NOMO-1 treated with dmso at 0.1 percent for 144 hours (cell line): ENCODE data around the gene MRPL39.
A peak's percentile ranks its signal among the peaks of the same experiment; 100 is the strongest.
"Not testable (repeated sequence)": the region's sequence is repeated elsewhere in the genome, so short reads cannot be mapped to it uniquely, and the experiment has no call there.

Experiments
- DNase-seq: peaks from one replicate; lab custom pipeline; 2025; ENCODE audit not compliant: unreplicated experiment; lab: John Stamatoyannopoulos, UW

MRPL39 gene

DNA sequence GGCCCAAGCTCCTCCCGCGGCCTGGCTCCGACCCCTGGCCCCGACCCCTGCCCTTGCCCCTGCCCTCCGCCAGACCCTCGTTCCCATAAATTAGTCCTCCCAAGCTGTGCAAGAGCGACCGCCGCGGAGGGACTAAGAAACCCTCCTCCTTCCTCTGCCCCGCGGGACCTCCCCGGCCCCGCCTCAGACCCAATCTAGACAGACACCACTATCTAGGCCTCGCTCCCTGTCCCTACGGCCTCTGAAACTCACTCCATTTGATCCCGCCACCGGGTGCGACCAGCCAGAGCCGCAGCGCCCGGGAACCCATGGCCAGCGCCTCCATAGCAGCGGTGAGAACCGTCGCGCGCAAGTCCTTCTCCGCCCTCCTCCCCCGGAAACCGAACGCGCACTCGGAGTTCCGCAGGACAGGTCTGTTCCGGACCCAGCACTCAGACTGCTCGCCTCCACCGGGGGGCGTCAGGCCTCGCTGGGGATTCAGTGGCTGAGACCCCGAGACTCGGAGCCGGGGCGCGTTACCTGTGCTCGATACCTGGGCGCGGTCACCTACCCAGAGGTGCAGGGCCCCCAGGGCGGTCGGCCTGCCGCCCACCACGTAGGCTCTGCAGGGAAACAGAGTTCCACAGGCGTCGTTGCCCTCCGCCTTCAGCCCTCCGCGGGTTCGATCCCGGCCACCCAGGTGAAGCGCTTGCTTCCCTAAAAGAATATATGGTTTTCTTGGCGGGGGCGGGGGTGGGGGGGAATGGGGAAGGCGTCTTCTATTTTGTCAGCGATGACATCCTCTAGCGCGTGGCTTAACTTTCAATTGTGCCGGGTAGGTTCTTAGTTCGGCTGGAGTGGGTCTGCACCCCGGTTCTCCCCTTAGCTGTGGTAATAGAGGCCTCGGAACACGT, at the start of gene MRPL39:
TSS of gene MRPL39 (minus strand) at position 331 of the 893 bp plus-strand sequence. CDS start at position 325, 6 bp downstream.
- peak; percentile 83 for DNase-seq

DNA sequence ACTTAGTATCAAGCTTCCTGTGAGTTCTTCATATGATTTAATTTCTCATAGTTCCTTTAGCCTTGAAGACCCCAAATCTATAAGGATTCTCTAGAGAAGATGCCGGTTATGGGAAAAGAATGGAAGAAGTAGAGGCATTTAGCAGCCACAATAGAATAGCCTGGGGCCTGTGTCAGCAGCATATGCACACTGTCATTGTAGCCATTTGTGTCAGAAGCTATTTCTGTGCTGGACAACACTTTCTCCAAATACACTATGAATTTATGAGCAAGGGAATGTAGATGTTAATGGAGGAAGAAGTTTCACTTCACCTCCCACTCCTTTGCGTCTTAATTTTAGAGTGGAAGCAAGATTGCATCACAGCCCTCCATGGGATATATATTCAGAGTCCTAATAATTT, 49.1 kb upstream of the MRPL39 start:
- DNase-seq, result no peak

DNA sequence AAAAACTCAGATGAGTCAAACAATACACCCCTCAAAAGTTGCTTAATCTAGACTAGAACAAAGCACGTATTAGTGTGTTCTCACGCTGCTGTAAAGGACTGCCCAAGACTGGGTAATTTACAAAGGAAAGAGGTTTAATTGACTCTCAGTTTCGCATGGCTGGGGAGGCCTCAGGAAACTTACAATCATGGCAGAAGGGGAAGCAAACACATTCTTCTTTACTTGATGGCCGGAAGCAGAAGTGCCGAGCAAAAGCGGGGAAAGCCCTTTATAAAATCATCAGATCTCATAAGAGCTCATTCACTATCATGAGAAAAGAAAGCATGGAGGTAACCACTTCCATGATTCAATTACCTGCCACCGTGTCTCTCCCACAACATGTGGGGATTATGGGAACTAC, 41.9 kb upstream of the MRPL39 start:
- no peak for DNase-seq

DNA sequence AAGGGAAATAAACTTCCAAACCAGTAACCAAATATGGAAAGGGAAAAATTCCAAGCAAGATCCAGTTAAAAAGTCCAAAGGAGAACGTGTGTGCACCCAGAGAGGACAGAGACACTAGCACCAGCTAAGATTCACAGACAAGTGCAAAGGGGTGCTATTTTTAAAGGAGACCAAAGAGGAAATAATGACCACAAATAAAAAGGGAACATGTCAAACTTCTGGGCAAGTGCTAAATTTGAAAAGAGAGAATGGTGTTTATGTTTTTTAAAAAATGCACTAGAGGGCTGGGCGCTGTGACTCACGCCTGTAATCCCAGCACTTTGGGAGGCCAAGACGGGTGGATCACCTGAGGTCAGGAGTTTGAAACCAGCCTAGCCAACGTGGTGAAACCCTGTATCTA, 40.4 kb upstream of the MRPL39 start:
- peak; percentile 58 for DNase-seq

DNA sequence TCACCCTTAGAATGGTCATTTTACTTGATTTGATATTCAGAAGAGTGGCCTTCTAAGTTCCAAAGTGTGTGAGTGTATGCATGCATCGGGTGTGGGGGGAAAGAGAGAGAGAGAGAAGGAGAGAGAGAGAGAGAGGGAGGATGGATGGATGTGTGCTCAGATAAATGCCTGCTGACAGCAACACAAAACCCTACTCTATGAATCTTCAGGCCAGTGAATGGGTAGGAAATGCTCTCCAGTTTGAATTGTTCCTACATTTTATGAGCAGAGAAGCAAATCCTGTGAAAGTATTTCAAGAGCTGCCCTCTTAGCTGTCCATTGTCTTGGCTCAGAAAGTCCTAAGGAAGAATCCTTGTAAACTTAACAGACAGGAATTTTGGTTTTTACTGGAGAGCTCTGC, 39.2 kb upstream of the MRPL39 start:
- DNase-seq, result no peak

DNA sequence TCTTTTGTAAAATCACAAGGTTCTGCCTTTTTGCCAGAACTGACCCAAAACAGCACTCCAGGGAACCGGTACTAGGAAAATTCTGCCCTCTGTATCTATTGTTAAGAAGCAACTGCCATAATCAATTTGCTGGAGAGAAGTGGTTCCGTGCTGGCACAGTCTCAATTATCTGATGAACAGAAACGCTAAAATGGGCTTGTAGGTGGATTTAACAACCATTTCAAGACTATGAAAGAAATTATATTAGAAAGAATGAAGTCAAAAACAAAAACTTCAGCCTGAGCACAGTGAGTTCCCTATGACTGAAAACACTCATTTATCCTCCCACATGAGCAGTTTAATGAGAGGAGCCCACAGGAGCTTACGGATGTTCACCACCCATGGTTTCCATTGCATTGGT, 36.2 kb upstream of the MRPL39 start:
- no peak for DNase-seq

DNA sequence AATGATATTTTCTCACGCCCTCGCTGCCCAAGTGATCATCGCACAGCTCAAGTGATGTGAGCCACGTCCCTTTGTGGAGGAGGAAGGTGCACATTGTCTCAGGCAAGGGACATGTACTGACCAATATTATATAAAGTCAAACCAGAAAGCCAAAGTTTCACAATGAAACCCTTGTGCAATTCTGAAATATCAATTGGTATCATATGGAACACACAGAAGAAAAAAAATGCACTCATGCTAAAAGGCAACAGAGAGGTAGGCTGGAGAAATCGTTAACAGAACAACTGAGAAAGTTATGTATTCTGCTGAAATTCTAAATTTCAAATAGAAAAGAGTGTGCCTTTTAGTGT, 33.6 kb upstream of the MRPL39 start:
- no peak for DNase-seq

DNA sequence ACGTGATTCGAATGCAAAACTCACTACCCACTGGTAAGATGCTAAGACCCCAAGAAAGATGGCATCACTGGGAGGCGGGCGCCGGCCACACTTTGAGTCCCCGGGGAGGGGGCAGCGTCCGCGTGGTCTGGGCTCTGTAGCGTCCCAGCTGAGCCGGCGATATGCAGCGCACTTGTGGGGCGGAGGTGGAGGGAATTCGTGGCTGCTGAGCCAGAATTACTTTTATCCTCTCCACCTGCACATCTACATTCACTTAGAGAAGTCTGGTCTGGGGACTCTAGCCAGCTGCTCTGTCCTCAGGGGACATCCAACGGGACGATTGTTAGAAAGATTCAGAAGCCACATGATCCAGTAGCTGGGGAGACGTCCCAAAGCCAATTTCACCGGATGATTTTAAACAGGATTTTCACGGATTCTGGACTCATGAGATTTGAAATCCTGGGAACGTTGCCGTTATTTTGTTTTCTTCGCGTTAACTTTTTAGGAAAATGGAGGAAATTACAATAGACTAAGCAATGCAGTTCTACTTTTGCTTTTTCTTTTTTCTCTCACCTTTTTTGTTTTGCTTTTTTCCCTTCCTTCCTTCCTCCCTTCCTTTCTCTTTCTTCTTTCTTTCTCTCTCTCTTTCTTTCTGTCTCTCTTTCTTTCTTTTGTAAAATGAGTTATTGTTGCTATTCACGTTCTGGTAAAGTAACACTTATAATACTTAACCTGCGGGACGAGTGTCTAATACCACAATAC, 33.1 kb upstream of the MRPL39 start:
- DNase-seq, result no peak

DNA sequence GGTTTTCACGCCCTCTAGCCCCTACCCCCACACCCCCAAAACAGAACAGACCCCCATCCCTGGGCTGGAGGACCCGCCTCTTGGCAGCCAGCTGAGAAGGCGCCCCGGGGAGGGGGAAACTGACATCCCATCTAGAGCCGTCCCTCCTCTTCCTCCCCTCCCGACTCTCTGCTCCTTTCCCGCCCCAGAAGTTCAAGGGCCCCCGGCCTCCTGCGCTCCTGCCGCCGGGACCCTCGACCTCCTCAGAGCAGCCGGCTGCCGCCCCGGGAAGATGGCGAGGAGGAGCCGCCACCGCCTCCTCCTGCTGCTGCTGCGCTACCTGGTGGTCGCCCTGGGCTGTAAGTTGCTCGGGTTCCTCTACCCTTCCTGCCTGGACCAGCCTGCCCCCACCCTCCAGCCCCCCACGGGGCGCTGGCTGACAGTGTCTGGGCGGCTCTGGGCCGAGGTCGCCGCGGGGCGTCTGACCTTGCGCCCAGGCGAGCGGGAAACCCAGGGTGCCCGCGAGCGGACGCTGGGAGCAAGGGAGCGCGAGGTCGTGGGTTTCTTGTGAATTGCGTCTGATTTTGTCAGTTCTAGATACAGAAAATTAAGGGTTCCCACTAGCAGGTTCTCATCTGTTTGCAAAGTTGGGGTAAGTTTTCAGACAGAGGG, 32.4 kb upstream of the MRPL39 start:
- DNase-seq, result no peak

DNA sequence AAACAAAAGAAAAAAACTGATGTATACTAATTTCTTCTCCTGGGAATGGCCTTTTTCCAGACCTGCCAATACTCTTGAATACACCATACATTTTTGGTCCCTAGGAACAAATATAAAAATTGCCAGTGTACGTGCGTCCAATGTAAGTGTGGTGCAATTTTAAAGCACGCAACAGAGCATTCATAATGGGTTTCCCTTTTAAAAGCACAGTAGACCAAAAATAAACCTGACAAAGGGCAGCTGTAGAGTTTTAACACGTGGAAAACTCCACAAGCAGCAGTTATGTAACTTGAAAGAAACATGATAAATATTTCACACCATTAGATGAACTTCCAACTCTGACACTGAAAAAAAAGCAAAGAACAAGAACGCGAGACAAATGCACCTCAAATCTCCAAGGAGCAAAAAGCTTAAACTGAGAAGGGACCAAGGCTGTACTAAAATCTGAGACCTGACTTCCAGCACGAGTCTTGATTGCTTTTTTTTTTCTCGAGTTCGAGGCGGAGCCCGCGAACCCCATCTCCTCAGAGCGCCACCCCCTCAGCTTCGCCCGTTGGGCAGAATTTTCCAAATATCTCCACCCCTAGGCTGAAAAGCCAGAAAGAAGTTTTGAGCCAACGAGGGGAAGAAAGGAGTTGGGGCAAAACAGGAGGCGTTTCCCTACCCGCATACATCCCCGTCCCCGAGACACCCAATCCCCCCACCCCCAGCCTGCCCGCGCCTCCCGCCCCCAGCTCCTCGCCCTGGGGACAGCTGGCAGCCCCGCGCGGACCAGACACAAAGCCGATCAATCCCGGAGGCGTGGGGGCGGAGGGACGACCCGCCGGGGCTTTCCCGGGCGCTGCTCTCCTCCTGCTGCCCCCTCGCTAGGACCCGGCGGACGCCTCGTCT, 31.6 kb upstream of the MRPL39 start, which contains the start of gene JAM2:
TSS of gene JAM2 (plus strand) at position 599 of the 891 bp plus-strand sequence. CDS start 564 bp downstream, outside the sequence.
- DNase-seq, result no peak

DNA sequence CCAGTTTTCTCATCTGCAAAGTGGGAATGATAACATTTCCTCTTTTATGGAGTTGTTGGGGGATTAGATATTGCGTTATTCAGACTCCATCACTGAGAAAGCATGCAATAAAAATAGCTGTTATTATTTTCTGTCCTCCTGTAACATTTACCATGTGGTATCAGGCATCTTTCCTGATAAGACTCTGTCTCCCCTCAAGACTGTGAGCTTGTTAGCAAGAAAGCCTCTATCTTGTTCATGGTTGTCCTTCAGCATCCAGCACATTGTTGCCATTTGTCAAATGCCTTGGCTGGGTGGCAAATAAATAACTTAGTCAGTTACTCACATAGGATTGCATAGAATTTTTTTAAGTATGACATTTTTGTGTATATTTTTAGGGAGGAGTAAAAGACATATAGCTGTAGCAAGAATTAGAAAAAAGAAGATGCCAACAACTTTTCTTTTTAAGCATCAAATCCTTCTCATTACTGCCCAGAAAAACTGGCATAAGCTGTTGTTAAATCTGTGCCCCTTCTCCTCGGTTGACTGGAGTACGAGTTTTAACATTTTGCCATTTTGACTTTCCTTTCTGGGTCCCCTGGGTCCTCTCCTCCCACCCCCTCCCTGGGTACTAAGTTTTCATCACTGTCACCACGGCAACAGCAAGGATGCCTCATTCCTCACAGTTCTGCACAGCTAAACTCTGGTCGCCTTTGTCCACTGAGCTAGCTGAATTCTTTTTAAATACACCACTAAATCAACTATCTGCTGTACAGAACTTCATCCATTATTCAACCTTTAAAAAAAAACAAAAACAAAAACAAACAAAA, 30.8 kb upstream of the MRPL39 start:
- DNase-seq, result no peak

DNA sequence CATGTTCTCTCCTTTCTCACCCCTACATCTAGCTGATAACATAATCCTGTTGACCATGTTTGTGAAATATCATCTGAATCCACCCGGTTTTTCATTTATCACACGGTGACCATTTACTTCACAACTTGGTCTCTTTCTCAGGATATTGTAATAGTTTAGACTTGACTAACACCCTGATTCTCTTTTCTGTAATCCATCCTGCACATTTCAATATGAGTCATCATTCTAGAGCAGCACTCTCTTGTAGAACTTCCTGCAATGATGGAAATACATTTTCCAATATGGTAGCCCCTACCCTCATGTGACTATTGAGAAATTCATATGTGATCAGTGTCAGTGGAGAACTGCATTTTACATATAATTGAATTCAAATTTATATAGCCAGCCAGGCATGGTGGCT, 29.4 kb upstream of the MRPL39 start:
- no peak for DNase-seq

DNA sequence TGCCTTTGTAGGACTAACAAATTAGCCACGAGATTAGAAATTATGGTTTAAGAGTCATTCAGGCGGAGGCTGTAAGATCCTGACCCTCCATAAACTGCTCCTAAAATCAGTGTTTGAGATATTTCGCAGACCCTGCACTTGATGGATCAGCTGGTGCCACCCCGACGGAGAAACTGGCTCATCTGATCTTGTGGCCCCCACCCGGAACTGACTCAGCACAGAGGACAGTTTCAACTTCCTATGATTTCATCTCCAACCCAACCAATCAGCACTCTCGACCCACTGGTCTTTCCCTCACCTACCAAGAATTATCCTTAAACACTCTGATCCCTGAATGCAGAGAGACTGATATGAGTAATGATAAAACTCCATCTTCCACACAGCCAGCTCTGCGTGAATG, 28.0 kb upstream of the MRPL39 start:
- DNase-seq, result no peak

DNA sequence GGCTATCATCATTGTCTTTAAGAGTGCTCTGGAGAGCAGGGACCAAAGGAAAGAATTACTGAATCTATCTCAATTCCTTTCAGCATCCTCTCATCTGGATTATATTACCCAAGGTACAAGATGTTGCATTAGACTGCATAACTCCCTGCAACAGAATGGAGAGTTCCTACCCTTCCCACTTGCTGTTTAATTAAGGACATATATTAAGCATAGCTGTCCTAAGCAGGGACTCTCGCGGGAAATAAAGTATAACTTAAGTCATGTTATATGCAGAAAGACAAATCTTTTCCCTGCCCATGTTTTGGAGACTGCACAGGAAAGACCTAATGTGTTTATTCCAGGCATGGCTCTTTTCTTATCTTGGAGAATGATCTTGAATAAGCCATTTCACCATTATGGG, 25.0 kb upstream of the MRPL39 start:
- DNase-seq, result no peak

DNA sequence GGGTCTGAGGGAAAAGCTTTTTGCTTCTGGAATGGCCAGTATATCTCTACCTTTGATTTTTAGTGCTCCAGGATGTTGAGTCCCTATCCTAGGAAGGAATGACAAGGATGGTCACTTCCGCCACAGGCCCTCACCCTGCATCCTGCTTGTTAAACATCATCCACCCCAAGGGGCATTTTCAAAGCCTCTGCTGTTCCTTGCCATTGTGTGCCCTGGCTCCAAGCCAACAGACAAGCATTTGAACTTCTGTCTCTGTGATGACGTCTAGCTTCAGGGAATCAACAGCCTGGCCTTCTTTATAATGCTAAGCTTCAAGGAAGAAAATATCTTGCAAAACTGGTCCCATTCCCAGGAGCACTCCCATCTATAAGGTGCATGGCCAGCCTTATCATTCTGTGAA, 19.5 kb upstream of the MRPL39 start:
- no peak for DNase-seq

DNA sequence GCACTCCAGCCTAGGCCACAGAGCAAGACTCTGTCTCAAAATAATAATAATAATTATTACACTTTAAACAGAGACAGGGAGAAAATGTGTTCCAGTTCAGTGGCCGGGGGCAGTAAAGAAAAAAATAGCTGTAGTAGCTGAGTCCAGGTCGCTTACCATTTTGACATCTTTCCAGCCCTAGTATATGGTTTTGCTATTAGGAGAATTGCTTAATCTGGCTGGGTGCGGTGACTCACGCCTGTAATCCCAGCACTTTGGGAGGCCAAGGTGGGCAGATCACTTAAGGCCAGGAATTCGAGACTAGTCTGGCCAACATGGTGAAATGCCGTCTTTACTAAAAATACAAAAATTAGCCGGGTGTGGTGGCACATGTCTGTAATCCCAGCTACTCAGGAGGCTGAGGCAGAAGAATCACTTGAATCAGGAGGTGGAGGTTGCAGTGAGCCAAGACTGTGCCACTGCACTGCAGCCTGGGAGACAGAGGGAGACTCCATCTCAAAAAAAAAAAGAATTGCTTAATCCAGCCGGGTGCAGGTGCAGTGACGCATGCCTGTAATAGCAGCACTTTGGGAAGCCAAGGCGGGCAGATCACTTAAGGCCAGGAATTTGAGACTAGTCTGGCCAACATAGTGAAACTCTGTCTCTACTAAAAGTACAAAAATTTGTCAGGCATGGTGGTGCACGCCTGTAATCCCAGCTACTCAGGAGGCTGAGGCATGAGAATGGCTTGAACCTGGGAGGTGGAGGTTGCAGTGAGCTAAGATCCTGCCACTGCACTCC, 18.7 kb upstream of the MRPL39 start:
- not testable (repeated sequence) for DNase-seq

DNA sequence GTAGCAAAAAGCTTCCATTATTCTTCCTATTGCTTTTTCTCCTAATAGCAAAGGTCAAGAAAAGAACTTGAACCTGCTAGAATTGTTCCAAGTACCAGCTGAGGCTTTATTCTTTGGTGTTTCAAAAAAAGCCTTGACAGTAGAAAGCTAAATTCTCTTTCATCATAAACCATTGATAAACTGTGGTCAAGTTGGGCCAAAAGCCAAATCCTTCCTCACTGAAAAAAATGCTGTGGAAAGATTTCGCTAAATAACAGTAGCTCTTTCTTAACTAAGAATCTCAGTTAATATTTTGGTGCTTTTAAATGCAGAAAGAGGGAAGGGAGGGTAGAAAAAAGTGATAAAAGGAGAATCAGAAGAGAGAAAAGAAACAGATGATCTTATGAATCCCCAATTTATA, 17.8 kb upstream of the MRPL39 start:
- no peak for DNase-seq

DNA sequence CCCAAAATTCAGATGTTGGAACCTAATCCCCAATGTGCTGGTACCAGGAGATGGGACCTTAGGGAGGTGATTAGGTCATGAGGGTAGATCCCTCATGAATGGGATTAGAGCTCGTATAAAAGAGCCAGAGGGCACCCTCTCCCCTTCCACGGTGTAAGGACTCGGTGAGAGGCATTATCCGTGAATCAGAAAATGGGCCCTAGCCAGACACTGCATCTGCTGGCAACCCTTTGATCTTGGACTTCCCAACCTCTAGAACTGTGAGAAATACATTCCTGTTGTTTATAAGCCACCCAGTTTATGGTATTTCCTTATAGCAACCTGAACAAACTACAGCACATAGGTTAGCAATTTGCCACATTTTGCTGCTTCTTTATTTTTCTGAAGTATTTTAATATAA, 17.2 kb upstream of the MRPL39 start:
- DNase-seq, result no peak

DNA sequence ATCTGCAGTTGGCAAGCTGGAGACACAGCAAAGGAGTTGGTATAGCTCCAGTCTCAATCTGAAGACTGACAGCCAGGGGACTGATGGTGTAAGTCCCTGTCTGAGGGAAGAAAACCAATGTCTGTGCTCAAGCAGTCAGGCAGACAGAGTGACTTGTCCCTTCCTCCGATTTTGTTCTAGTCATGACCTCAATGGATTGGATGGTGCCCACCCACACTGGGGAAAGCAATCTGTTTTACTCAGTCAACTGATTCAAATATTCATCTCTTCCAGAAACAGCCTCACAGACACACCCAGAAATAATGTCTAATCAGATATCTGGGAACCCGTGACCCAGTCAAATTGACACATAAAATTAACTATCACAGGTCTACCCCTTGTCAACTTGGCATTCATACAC, 11.9 kb upstream of the MRPL39 start:
- DNase-seq, result no peak
